ENCODE data around the gene GVQW3.

DNA sequence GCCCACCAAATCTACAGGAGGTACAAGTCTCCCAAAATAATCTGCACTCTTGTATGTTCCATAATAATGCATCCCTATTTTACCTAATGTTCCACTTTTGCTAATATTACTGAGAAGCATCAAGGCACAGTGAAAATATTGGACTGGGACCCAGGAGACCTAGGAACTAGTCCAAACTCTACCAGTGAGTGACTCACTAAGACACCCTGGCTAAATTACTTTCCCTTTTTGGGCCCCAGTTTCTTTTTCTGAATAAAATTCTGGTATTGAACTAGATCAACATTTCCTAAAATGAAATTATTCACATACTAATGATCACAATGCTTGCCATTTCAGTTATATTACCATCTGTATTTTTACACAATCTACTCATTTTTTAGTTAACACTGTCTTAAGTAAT is 19.7 kb upstream of the GVQW3 start:
- TF ChIP-seq, protein P1, sequence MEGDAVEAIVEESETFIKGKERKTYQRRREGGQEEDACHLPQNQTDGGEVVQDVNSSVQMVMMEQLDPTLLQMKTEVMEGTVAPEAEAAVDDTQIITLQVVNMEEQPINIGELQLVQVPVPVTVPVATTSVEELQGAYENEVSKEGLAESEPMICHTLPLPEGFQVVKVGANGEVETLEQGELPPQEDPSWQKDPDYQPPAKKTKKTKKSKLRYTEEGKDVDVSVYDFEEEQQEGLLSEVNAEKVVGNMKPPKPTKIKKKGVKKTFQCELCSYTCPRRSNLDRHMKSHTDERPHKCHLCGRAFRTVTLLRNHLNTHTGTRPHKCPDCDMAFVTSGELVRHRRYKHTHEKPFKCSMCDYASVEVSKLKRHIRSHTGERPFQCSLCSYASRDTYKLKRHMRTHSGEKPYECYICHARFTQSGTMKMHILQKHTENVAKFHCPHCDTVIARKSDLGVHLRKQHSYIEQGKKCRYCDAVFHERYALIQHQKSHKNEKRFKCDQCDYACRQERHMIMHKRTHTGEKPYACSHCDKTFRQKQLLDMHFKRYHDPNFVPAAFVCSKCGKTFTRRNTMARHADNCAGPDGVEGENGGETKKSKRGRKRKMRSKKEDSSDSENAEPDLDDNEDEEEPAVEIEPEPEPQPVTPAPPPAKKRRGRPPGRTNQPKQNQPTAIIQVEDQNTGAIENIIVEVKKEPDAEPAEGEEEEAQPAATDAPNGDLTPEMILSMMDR (IDR thresholded peaks at IDR 0.05), result no peak
- TF ChIP-seq EZH2 (IDR thresholded peaks at IDR 0.05; ENCODE audit: borderline replicate concordance, insufficient read depth, low read depth, low read length, poor library complexity, severe bottlenecking), result no peak

Data from B cell (primary cell).